HepG2 (cell line): ENCODE results near the gene TOM1L2. TPM values are rescaled to one million over a fixed set of nuclear protein-coding genes. Genes with fewer than 3 reads are reported as not detected.

Experiments
- ATAC-seq: fragments of 200-7000 bp; cut with Tn5 transposase; 3 replicates; pipeline ENCODE4 v1.9.1; 2020; ENCODE audit warnings: mild to moderate bottlenecking, moderate library complexity
- BruUV-seq: library from RNA; stranded (reverse); fragments of 400-500 nt; replicated peaks from 2 replicates; lab custom pipeline; 2021; lab: Mats Ljungman, UMichigan
- CTCF ChIA-PET: fragments of 300-600 bp; formaldehyde crosslinking; extraction: SDS; loops from one replicate; lab custom pipeline; 2021; ENCODE audit warnings: low total read pairs, inconsistent platforms, low intra/inter-chr PET ratio; lab: Yijun Ruan, JAX
- POLR2A ChIA-PET: fragments of 350-600 bp; sonication (Branson Sonifier 250); formaldehyde crosslinking; loops from one replicate; lab custom pipeline; 2020; ENCODE audit warnings: antibody characterized with exemption, inconsistent platforms; lab: Yijun Ruan, JAX
- DNase-seq: peaks from one replicate; pipeline ENCODE4 v3.0.0-alpha.2; 2015; ENCODE audit warnings: low spot score
- FAIRE-seq: peaks from 3 replicates; lab custom pipeline; 2011; peaks lifted over from hg19 to GRCh38; lab: Jason Lieb, UNC
- H2AFZ ChIP-seq: one replicate; pipeline ENCODE4 v1.6.1; 2011; ENCODE audit warnings: low read length, inconsistent platforms
- H3K27ac ChIP-seq: fragments of 300-600 bp; 3 replicates; pipeline ENCODE4 v1.8.0; 2011; ENCODE audit warnings: mixed run types, mild to moderate bottlenecking, mixed read lengths, low read length, inconsistent platforms; ENCODE audit not compliant: insufficient read depth; ENCODE audit errors: extremely low read length
- H3K27me3 ChIP-seq, 2 experiments: fragments of 200-600 bp in 1 of 2; 2 replicates in 1 of 2; 3 replicates in 1 of 2; pipeline versions ENCODE4 v1.6.0 to v1.8.0; 2011; ENCODE audit warnings: low read length in 2 of 2, mild to moderate bottlenecking in 2 of 2, moderate library complexity in 2 of 2, inconsistent platforms in 1 of 2; ENCODE audit not compliant: insufficient read depth in 2 of 2, control insufficient read depth in 1 of 2
- H3K36me3 ChIP-seq, 2 experiments: fragments of 200-600 bp in 1 of 2; replicated peaks in 1 of 2; 2 replicates in 1 of 2; 3 replicates in 1 of 2; pipeline versions ENCODE4 v1.5.1 to v1.8.0; 2011; ENCODE audit warnings: low read length in 2 of 2, inconsistent platforms in 1 of 2; ENCODE audit not compliant: insufficient read depth in 2 of 2, control insufficient read depth in 1 of 2
- H3K4me1 ChIP-seq: 2 replicates; pipeline ENCODE4 v1.5.1; 2012; ENCODE audit warnings: low read length, inconsistent platforms; ENCODE audit not compliant: insufficient read depth
- H3K4me2 ChIP-seq: 2 replicates; pipeline ENCODE4 v1.6.0; 2011; ENCODE audit warnings: low read depth, low read length, inconsistent platforms
- H3K4me3 ChIP-seq, 3 experiments: fragments of 200-600 bp in 1 of 3; sonication (generic), shearing (Covaris generic) in 1 of 3; replicated peaks in 1 of 3; 2 replicates each; pipeline ENCODE4 v1.5.1; 2011 to 2016; ENCODE audit warnings: low read length in 3 of 3, inconsistent platforms in 2 of 3, low read depth in 2 of 3, mild to moderate bottlenecking in 2 of 3, control low read depth in 1 of 3, mixed read lengths in 1 of 3; ENCODE audit not compliant: insufficient read depth in 1 of 3
- H3K79me2 ChIP-seq: one replicate; pipeline ENCODE4 v1.6.1; 2011; ENCODE audit warnings: low read length, inconsistent platforms; ENCODE audit not compliant: insufficient read depth
- H3K9ac ChIP-seq: 2 replicates; pipeline ENCODE4 v1.6.0; 2011; ENCODE audit warnings: mild to moderate bottlenecking, low read depth, low read length, inconsistent platforms; ENCODE audit not compliant: insufficient read depth
- H3K9me3 ChIP-seq: 2 replicates; pipeline ENCODE4 v1.5.1; 2012; ENCODE audit warnings: mild to moderate bottlenecking, low read length
- H4K20me1 ChIP-seq: 2 replicates; pipeline ENCODE4 v1.6.0; 2011; ENCODE audit warnings: inconsistent platforms, mild to moderate bottlenecking, low read length, moderate library complexity; ENCODE audit not compliant: insufficient read depth
- ATF7-NPFF ChIP-seq: sonication (generic); formaldehyde crosslinking; IDR thresholded peaks from 2 replicates; pipeline ENCODE4 v1.8.1; 2023; ENCODE audit warnings: mild to moderate bottlenecking, low read depth, missing genetic modification reagents, moderate library complexity
- CENPT ChIP-seq: sonication (generic); formaldehyde crosslinking; IDR thresholded peaks from 2 replicates; pipeline ENCODE4 v1.8.0; 2022; ENCODE audit warnings: low read depth, mild to moderate bottlenecking, moderate library complexity, missing genetic modification reagents
- ELF4 ChIP-seq: sonication (generic); formaldehyde crosslinking; IDR thresholded peaks from 2 replicates; pipeline ENCODE4 v1.5.0; 2020; ENCODE audit warnings: missing genetic modification reagents, mild to moderate bottlenecking, moderate library complexity, borderline replicate concordance
- GABPA ChIP-seq, 2 experiments: IDR thresholded peaks; 2 replicates each; pipeline ENCODE4 v1.6.1; 2011 to 2016; ENCODE audit warnings: low read depth in 2 of 2, low read length in 1 of 2, missing biosample characterization in 1 of 2, missing genetic modification characterization in 1 of 2
- MAF1 ChIP-seq: sonication (generic); formaldehyde crosslinking; IDR thresholded peaks from 2 replicates; pipeline ENCODE4 v1.5.0; 2020; ENCODE audit warnings: missing genetic modification reagents, borderline replicate concordance
- NFYB ChIP-seq: sonication (generic); formaldehyde crosslinking; IDR thresholded peaks from 2 replicates; pipeline ENCODE4 v1.4.0; 2020; ENCODE audit warnings: missing genetic modification reagents
- PITX1 ChIP-seq: sonication (generic); formaldehyde crosslinking; IDR thresholded peaks from 2 replicates; pipeline ENCODE4 v1.5.1; 2020; ENCODE audit warnings: mild to moderate bottlenecking, missing genetic modification reagents
- PRMT3 ChIP-seq: sonication (generic); formaldehyde crosslinking; IDR thresholded peaks from 2 replicates; pipeline ENCODE4 v1.8.1; 2022; ENCODE audit warnings: low read depth, mild to moderate bottlenecking, moderate library complexity, missing genetic modification reagents, borderline replicate concordance
- REPIN1 ChIP-seq: sonication (generic); formaldehyde crosslinking; IDR thresholded peaks from 2 replicates; pipeline ENCODE4 v1.8.0; 2022; ENCODE audit warnings: missing genetic modification reagents, low read depth, mild to moderate bottlenecking, borderline replicate concordance
- SALL2 ChIP-seq: sonication (generic); formaldehyde crosslinking; IDR thresholded peaks from 2 replicates; pipeline ENCODE4 v1.8.1; 2023; ENCODE audit warnings: mild to moderate bottlenecking, missing genetic modification reagents, inconsistent platforms
- SRF ChIP-seq: IDR thresholded peaks from 2 replicates; pipeline ENCODE4 v1.6.1; 2011; ENCODE audit warnings: mild to moderate bottlenecking, low read depth, low read length, moderate library complexity
- SYNCRIP ChIP-seq: fragments of 200-400 bp; formaldehyde crosslinking; IDR thresholded peaks from 2 replicates; pipeline ENCODE4 v1.6.1; 2018; ENCODE audit warnings: mild to moderate bottlenecking, low read depth, low read length; ENCODE audit not compliant: insufficient read depth
- TCF7 ChIP-seq: sonication (generic); IDR thresholded peaks from 2 replicates; pipeline ENCODE4 v1.6.1; 2016; ENCODE audit warnings: antibody characterized with exemption, low read depth
- XBP1 ChIP-seq: sonication (generic); formaldehyde crosslinking; IDR thresholded peaks from 2 replicates; pipeline ENCODE4 v1.5.0; 2020; ENCODE audit warnings: missing genetic modification reagents
- ZNF160 ChIP-seq: sonication (generic); formaldehyde crosslinking; IDR thresholded peaks from 2 replicates; pipeline ENCODE4 v1.8.0; 2022; ENCODE audit warnings: mild to moderate bottlenecking, inconsistent platforms, missing genetic modification reagents
- ZNF460 ChIP-seq: sonication (generic); formaldehyde crosslinking; IDR thresholded peaks from 2 replicates; pipeline ENCODE4 v1.5.1; 2020; ENCODE audit warnings: missing genetic modification reagents, mild to moderate bottlenecking, borderline replicate concordance
- WGBS: methylation state at CpG from one replicate; pipeline ENCODE4 v1.1.6; 2017; ENCODE audit warnings: low lambda C conversion rate; 5-methylcytosine and 5-hydroxymethylcytosine counted together
- in situ Hi-C: cut with HindIII; loops from 2 replicates; pipeline ENCODE4 v1.10.0; 2017; ENCODE audit warnings: low pct_unique_long_range_greater_than_20kb; ENCODE audit not compliant: extremely low pct_ligation_motif_present
- intact Hi-C: fragments of 100-400 bp; cut with micrococcal nuclease; formaldehyde crosslinking; loops from one replicate; pipeline ENCODE4 v1.10.0; 2022; ENCODE audit not compliant: unreplicated experiment
- polyA plus RNA-seq, 8 experiments: library from polyadenylated mRNA; depleted of rRNA in 3 of 8; stranded (reverse) in 7 of 8; unstranded in 1 of 8; fragments of >200 nt; fragmentation: Illumina TruSeq in 4 of 8; extraction: Trizol in 4 of 8; gene quantifications; 2 replicates each; pipeline versions ENCODE4 v1.2.1 to v1.2.3, GENCODE V29; 2011 to 2016; ENCODE audit warnings: low read depth in 4 of 8, missing spikeins in 1 of 8, mixed read lengths in 1 of 8; ENCODE audit not compliant: insufficient read depth in 1 of 8
- total RNA-seq, 5 experiments: library from RNA; depleted of rRNA; stranded (reverse); fragments of >200 nt; fragmentation: Illumina TruSeq; extraction: Trizol; gene quantifications; 2 replicates each; pipeline ENCODE4 v1.2.3, GENCODE V29; 2016; ENCODE audit warnings: low read depth in 1 of 5
- TF ChIP-seq, protein P1 (sequence below): sonication (generic); formaldehyde crosslinking; IDR thresholded peaks from 2 replicates; pipeline ENCODE4 v1.4.0; 2020; ENCODE audit warnings: mild to moderate bottlenecking, low read depth, missing genetic modification reagents
- TF ChIP-seq, protein P2 (sequence below): sonication (generic); formaldehyde crosslinking; IDR thresholded peaks from 2 replicates; pipeline ENCODE4 v1.5.0; 2020; ENCODE audit warnings: missing genetic modification reagents
- TF ChIP-seq, protein P3 (sequence below): sonication (generic); formaldehyde crosslinking; IDR thresholded peaks from 2 replicates; pipeline ENCODE4 v1.4.0; 2020; ENCODE audit warnings: missing genetic modification reagents, borderline replicate concordance

Gene TOM1L2
- total and polyA plus RNA-seq, 2 of the 13 experiments (the other 11 are each of a cell fraction or from before 2014, with no cell fraction given) = 4.7 to 7.4 TPM

DNA sequence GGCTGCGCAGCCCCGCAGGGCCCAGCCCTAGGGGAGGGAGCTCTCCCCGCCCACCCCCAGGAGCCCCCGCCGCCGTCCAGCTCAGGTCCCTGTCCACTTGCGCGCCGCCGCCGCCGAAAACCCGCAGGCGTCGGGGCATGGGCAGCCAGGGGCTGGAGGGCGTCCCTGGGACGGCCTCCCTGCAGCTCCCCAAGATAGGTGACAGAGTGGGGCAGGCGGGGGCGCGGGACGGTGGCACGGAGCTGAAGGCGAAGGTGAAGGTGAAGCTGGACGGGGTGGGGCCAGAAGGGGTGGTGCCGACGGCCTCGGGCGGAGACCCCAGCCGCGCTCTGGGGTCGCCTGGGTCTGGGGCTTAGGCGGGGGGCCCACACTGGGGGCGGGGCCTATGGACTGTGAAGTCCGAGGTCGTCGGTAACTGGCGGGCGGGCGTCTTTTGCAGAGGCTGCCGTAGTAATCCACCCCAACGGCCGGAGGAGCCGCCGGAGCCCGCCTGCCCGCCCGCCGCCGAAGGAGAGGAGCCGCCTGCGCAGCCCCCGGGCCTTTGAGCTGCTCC, 162.6 kb downstream of the TOM1L2 start:
- Histone ChIP-seq H3K9me3 (no peaks in the 10 kb centered on the region), H3K4me1 (peaks cover 47% of the 10 kb centered on the region), H2AFZ (no peak overlapping the region), H3K36me3 (peaks cover 12% of the 10 kb centered on the region in 2 experiments), H3K9ac (no peak overlapping the region), H3K27me3 (no peaks in the 10 kb centered on the region), H3K4me2 (no peak overlapping the region), H3K4me3 (no peak overlapping the region), H3K27ac (no peak overlapping the region), H3K79me2 (no peaks in the 10 kb centered on the region), H4K20me1 (0 out of 2 replicates have a peak, but pooled peaks cover 7% of the 10 kb centered on the region)
- no TSS peak for BruUV-seq
- WGBS = 97% methylated on average over 25 of the region's 52 CpGs
- in situ Hi-C loops (loop anchor here (5.0 kb wide), 1 partner anchor 53 kb away; no protein-coding TSS in a partner anchor), intact Hi-C loops (no loop called here)
- TF ChIP-seq TCF7 (no peak), ZNF160 (CRISPR knock-in tag) (no peak), CENPT (CRISPR knock-in tag) (no peak), PITX1 (no peak), ELF4 (no peak), XBP1 (CRISPR knock-in tag) (no peak), SALL2 (CRISPR knock-in tag) (no peak), ATF7-NPFF (CRISPR knock-in tag) (no peak), PRMT3 (CRISPR knock-in tag) (no peak), MAF1 (no peak), GABPA (IDR thresholded peaks at IDR 0.05; ENCODE audit: low read depth, low read length) (no peak), GABPA (CRISPR knock-in tag; IDR thresholded peaks at IDR 0.05; ENCODE audit: low read depth) (no peak), NFYB (CRISPR knock-in tag) (no peak), SYNCRIP (no peak), SRF (no peak), REPIN1 (no peak), ZNF460 (CRISPR knock-in tag) (no peak)
- TF ChIP-seq, protein P1, sequence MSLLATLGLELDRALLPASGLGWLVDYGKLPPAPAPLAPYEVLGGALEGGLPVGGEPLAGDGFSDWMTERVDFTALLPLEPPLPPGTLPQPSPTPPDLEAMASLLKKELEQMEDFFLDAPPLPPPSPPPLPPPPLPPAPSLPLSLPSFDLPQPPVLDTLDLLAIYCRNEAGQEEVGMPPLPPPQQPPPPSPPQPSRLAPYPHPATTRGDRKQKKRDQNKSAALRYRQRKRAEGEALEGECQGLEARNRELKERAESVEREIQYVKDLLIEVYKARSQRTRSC (CRISPR knock-in tag) = no peak
- TF ChIP-seq, protein P2, sequence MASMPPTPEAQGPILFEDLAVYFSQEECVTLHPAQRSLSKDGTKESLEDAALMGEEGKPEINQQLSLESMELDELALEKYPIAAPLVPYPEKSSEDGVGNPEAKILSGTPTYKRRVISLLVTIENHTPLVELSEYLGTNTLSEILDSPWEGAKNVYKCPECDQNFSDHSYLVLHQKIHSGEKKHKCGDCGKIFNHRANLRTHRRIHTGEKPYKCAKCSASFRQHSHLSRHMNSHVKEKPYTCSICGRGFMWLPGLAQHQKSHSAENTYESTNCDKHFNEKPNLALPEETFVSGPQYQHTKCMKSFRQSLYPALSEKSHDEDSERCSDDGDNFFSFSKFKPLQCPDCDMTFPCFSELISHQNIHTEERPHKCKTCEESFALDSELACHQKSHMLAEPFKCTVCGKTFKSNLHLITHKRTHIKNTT (CRISPR knock-in tag) = no peak
- TF ChIP-seq, protein P3, sequence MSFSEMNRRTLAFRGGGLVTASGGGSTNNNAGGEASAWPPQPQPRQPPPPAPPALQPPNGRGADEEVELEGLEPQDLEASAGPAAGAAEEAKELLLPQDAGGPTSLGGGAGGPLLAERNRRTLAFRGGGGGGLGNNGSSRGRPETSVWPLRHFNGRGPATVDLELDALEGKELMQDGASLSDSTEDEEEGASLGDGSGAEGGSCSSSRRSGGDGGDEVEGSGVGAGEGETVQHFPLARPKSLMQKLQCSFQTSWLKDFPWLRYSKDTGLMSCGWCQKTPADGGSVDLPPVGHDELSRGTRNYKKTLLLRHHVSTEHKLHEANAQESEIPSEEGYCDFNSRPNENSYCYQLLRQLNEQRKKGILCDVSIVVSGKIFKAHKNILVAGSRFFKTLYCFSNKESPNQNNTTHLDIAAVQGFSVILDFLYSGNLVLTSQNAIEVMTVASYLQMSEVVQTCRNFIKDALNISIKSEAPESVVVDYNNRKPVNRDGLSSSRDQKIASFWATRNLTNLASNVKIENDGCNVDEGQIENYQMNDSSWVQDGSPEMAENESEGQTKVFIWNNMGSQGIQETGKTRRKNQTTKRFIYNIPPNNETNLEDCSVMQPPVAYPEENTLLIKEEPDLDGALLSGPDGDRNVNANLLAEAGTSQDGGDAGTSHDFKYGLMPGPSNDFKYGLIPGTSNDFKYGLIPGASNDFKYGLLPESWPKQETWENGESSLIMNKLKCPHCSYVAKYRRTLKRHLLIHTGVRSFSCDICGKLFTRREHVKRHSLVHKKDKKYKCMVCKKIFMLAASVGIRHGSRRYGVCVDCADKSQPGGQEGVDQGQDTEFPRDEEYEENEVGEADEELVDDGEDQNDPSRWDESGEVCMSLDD = no peak
- DNase-seq = no peak
- POLR2A ChIA-PET = no interaction called here
- FAIRE-seq = no peak
- CTCF ChIA-PET = no interaction called here
- no peak for ATAC-seq
